Brain microvascular endothelial cell (primary cell): ENCODE data around the gene AK1.
A peak's percentile ranks its signal among the peaks of the same experiment; 100 is the strongest.

Source experiments
- DNase-seq: peaks from one replicate; pipeline ENCODE4 v3.0.0-alpha.2; 2020
- H3K27ac ChIP-seq: fragments of 250-450 bp; sonication (Bioruptor Pico); 2 replicates; pipeline ENCODE4 v1.5.1; 2020; ENCODE audit warnings: mild to moderate bottlenecking, moderate library complexity
- H3K27me3 ChIP-seq: fragments of 250-450 bp; sonication (Bioruptor Pico); replicated peaks from 2 replicates; pipeline ENCODE4 v1.5.1; 2020; ENCODE audit warnings: mild to moderate bottlenecking
- H3K36me3 ChIP-seq: fragments of 250-450 bp; sonication (Bioruptor Pico); replicated peaks from 2 replicates; pipeline ENCODE4 v1.5.1; 2020; ENCODE audit warnings: mild to moderate bottlenecking
- H3K4me3 ChIP-seq: 2 replicates; pipeline ENCODE4 v1.5.1; 2011; ENCODE audit warnings: low read depth, mild to moderate bottlenecking, control low read depth, low read length, moderate library complexity
- in situ Hi-C: cut with HindIII; loops from 2 replicates; pipeline ENCODE4 v1.10.0; 2017; ENCODE audit warnings: low sequenced_read_pairs, low pct_ligation_motif_present
- TF ChIP-seq, protein P1 (sequence below): IDR thresholded peaks from 2 replicates; pipeline ENCODE4 v1.5.1; 2011; ENCODE audit warnings: low read depth, mild to moderate bottlenecking, moderate library complexity, low read length, control low read depth, inconsistent platforms; ENCODE audit errors: missing control alignments

Gene AK1

DNA sequence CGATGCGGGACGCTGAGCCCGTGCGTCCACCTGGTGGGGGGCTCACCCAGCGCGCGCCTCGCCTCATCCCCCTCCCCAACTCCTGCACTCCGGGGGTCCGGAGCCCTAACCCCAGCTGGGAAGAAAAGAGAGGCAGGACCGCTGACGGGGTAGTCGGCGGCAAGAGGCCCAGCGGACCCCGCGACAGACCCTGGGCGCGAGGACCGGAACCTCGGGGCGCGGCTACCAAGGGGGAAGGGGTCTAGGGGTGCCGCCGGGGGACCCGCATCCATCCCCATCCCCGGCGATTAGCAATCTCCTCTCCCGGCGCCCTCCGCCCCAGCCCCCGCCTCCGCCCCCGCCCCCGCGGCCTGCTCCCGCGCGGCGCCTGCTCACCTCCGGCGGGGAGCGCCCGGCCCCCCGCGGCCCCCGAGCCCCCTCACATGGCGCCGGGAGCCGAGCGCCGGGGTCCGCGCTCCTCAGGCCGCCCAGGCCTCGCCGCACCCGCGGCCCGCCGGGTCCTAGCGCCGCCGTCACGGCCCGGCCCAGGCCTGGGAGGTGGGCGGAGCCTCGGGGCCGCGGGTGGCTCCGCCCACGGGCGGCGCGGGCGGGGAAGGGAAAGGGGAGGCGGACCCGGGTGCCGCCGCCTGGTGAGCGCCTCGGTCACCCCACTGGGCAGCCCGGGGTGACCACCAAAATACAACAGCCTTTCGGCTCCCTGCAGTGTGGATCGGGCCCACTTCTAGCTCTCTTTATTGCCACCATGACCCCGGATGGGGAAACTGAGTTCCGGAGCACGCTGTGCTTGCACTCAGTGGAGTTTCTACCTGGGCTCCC, 21.9 kb upstream of the AK1 start, which contains the start of gene ST6GALNAC6:
TSS of gene ST6GALNAC6 (minus strand) at position 476 of the 816 bp plus-strand sequence. CDS start 1,622 bp downstream, outside the sequence.
- H3K27ac ChIP-seq, result peak within 1 kb of the TSS; percentile 77
- H3K36me3 ChIP-seq, result peaks cover 18% of the 10 kb centered on the region
- TF ChIP-seq, protein P1, sequence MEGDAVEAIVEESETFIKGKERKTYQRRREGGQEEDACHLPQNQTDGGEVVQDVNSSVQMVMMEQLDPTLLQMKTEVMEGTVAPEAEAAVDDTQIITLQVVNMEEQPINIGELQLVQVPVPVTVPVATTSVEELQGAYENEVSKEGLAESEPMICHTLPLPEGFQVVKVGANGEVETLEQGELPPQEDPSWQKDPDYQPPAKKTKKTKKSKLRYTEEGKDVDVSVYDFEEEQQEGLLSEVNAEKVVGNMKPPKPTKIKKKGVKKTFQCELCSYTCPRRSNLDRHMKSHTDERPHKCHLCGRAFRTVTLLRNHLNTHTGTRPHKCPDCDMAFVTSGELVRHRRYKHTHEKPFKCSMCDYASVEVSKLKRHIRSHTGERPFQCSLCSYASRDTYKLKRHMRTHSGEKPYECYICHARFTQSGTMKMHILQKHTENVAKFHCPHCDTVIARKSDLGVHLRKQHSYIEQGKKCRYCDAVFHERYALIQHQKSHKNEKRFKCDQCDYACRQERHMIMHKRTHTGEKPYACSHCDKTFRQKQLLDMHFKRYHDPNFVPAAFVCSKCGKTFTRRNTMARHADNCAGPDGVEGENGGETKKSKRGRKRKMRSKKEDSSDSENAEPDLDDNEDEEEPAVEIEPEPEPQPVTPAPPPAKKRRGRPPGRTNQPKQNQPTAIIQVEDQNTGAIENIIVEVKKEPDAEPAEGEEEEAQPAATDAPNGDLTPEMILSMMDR, result no peak
- in situ Hi-C loops, result no loop called here
- H3K4me3 ChIP-seq, result peak within 1 kb of the TSS; percentile 85
- DNase-seq, result no peak
- H3K27me3 ChIP-seq, result no peaks in the 10 kb centered on the region

DNA sequence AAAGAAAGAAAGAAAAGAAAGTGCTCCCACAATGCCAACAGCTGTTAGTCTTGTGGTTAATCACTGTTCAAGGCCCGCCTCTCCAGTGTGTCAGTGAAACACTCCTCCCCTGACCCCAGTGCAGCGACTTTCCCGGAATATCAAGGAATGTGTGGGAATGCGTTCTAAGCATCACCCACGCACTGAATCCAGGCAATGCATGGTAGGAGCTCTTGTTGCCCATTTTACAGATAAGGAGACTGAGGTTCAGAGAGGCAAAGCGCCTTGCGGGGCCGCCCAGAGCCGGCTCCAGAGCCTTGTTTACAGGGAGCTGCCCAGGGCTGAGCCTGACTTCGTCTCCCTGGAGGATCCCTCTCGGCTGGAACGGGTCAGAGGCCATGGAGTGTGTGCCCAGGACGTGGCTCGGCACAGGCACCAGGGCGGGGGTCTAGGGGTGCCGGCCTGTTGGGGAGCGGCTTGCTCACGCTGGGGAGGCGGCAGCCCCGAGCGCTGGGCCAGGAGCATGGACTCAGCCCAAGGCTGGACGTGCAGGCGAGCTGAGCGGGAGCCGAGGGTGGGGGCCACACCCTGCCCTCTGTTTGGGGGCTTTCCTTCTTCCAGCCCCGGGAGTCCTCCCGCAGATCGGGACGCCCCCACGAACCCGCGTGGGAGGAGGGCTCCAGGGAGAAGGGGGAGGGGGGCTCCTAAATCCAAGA, 21.1 kb upstream of the AK1 start:
- Histone ChIP-seq H3K27ac (peak overlapping the region; percentile 77), H3K36me3 (peaks cover 26% of the 10 kb centered on the region), H3K4me3 (peak overlapping the region; percentile 85), H3K27me3 (no peaks in the 10 kb centered on the region)
- in situ Hi-C loops, result no loop called here
- TF ChIP-seq, protein P1, result no peak
- DNase-seq, result peak; percentile 74

DNA sequence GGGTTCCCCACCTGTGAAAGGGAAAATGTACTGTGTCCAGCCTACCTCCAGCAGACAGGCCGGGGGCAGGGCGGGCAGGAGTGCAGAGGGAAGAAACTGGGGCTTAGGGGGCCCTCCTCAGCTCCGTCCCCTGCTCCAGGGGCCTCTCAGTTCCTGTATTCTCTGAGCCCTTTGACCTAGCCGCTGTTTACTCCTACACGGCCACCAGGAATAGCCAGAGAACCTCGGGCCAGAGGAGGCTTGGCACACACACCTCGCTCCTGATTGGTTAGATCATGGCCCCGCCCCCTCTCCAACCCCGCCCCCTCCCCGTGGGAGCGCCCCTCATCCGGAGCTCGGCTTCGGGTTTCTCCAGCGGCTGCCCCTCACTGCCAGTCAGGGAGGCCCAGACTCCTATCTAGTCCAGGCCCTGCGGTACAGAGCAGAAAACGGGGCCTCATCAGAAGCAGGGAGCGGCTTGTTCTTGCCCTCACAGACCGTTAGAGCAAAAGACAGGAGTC, 19.8 kb upstream of the AK1 start:
- TF ChIP-seq, protein P1, result no peak
- DNase-seq, result peak; percentile 65
- peaks cover 39% of the 10 kb centered on the region for H3K36me3 ChIP-seq
- in situ Hi-C loops, result no loop called here
- H3K27ac ChIP-seq, result peak overlapping the region; percentile 77
- H3K4me3 ChIP-seq, result peak overlapping the region; percentile 27
- H3K27me3 ChIP-seq, result no peaks in the 10 kb centered on the region

DNA sequence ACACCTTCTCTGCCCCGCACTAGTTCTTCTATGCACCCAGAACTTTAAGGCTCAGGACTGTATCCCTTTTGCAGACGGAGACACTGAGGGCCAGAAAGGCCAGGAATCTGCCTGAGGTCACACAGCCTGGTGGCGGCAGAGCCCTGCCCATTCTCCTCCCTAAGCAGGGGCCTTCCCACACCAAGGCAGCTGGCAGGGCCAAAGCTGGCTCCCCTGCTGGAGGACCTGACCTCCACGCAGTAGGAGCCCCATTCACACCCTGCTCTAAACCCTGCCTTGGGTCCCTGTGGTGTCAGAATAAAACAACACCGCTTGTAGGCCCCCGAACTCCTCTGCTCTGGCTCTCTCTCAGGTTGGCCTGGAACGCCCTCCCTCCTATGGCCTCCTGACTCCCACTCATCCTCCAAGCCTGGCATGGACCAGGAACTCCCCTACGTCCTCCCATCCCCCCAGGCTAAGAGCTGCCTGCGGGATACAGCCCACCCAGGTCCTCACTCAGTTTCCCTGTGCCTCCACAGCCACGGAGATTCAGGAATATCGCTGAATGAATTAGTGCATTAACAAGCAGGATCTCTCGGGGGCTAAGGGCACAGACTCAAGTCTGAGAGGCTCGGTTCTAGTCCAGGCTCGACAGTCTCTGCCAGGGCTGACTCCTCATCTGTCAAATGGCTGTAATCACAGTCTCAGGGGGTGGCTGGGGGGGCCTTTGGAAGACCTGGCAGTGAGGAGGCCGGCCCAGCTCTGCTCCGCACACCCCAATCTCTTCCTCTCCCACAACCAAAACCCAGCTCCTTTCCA, 19.1 kb upstream of the AK1 start:
- TF ChIP-seq, protein P1, result no peak
- no peak overlapping the region for H3K27ac ChIP-seq
- H3K27me3 ChIP-seq, result no peaks in the 10 kb centered on the region
- DNase-seq, result no peak
- H3K4me3 ChIP-seq, result peak overlapping the region; percentile 27
- peaks cover 43% of the 10 kb centered on the region for H3K36me3 ChIP-seq
- in situ Hi-C loops, result no loop called here

DNA sequence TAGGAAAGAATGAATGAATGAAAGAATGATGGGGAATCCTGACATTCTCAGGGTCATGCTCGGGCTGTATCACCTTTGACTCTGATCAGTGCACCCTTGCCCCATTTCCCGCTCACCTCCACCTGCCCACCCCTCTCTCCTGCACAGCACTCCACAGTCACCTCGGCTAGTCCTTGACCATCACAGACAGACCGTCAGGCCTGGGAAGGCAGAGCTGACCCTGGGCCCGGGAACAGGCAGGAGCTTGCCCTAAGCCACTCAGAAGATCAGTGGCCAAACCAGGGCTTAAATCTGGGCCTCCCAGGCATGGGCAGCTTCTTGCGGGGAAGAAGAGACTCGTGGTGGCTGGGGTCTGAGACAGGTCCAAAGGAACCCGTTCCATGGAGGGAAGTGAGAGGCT, 18.3 kb upstream of the AK1 start:
- in situ Hi-C loops, result no loop called here
- Histone ChIP-seq H3K36me3 (peaks cover 49% of the 10 kb centered on the region), H3K27ac (no peak overlapping the region), H3K4me3 (no peak overlapping the region), H3K27me3 (no peaks in the 10 kb centered on the region)
- DNase-seq, result no peak
- TF ChIP-seq, protein P1, result no peak
